Measurements from ENCODE around the gene ASAP3. TPM values are rescaled to one million over a fixed set of nuclear protein-coding genes. Genes with fewer than 3 reads are reported as not detected.

Gene ASAP3
- total and polyA plus RNA-seq, 12 donors = 22.4 to 122 (median 77.3) TPM

GRCh38 chr1:23473037-23473800 lies 10.8 kb downstream of the ASAP3 start:
- peaks cover 0 to 32% of the 10 kb centered on the region in 2 donors for H3K4me1 ChIP-seq (replicated peaks in 1 of 2)
- peak; percentile 46 to 86 (median 73) for DNase-seq
- intact Hi-C loops (cut with DNase I) = loop anchor here (5.0 kb wide), 1 partner anchor 46 kb away; no protein-coding TSS in a partner anchor
- no peak for TF ChIP-seq CTCF (IDR thresholded peaks at IDR 0.05)
- TF ChIP-seq POLR2A (IDR thresholded peaks at IDR 0.05) = no peak
- WGBS, 4 donors = 55 to 62% (median 59%) methylated on average over 6 of the region's 6 CpGs
- no peaks in the 10 kb centered on the region for H3K9me3 ChIP-seq (replicated peaks in 1 of 3)
- H3K27me3 ChIP-seq = no peaks in the 10 kb centered on the region
- H3K27ac ChIP-seq = peak overlapping the region; percentile 42 to 85 (median 51)
- no peaks in the 10 kb centered on the region for H3K36me3 ChIP-seq (replicated peaks in 1 of 2)
- H3K4me3 ChIP-seq = no peak overlapping the region

GRCh38 chr1:23472351-23473036 lies 11.5 kb downstream of the ASAP3 start:
- no peak for DNase-seq
- intact Hi-C loops (cut with DNase I) = loop anchor here (5.0 kb wide), 1 partner anchor 45 kb away; no protein-coding TSS in a partner anchor
- Histone ChIP-seq H3K9me3 (replicated peaks in 1 of 3) (no peaks in the 10 kb centered on the region), H3K4me3 (no peak overlapping the region), H3K4me1 (replicated peaks in 1 of 2) (peaks cover 0 to 32% of the 10 kb centered on the region in 2 donors), H3K27ac (peak overlapping the region in 4 of 5 donors; percentile 47 to 85 (median 60)), H3K36me3 (replicated peaks in 1 of 2) (no peaks in the 10 kb centered on the region), H3K27me3 (no peaks in the 10 kb centered on the region)
- 91 to 96% (median 93%) methylated on average over 5 of the region's 5 CpGs for WGBS, 4 donors
- TF ChIP-seq POLR2A (IDR thresholded peaks at IDR 0.05) = no peak

- H3K4me1 ChIP-seq (replicated peaks in 1 of 2) = peaks cover 0 to 32% of the 10 kb centered on the region in 2 donors
- intact Hi-C loops (cut with DNase I) = loop anchor here (5.0 kb wide), 1 partner anchor 44 kb away; no protein-coding TSS in a partner anchor
These were observed 12.4 kb downstream of the ASAP3 start for GRCh38 chr1:23471473-23472075.

More at GRCh38 chr1:23471473-23472075, 12.4 kb downstream of the ASAP3 start:
- no peaks in the 10 kb centered on the region for H3K36me3 ChIP-seq (replicated peaks in 1 of 2)
- no peaks in the 10 kb centered on the region for H3K27me3 ChIP-seq
- WGBS, 4 donors = 68 to 79% (median 70%) methylated on average over 4 of the region's 4 CpGs
- no peak for DNase-seq
- no peaks in the 10 kb centered on the region for H3K9me3 ChIP-seq (replicated peaks in 1 of 3)
- H3K27ac ChIP-seq = peak overlapping the region in 1 of 5 donors; percentile 71
- no peak for TF ChIP-seq CTCF (IDR thresholded peaks at IDR 0.05)
- no peak for TF ChIP-seq POLR2A (IDR thresholded peaks at IDR 0.05)
- H3K4me3 ChIP-seq = no peak overlapping the region

Data from adrenal gland (tissue), 12 donors.